Neural cell (in vitro differentiated cells): ENCODE data around the gene MED8. TPM values are rescaled to one million over a fixed set of nuclear protein-coding genes. Genes with fewer than 3 reads are reported as not detected.

ENCODE experiments used
- H2AFZ ChIP-seq: fragments of 200-600, 300-800 bp; sonication (generic), shearing (Covaris generic); 2 replicates; pipeline ENCODE4 v1.6.0; 2014; ENCODE audit warnings: low read depth, mild to moderate bottlenecking, antibody characterized with exemption, low read length, moderate library complexity
- H3F3A ChIP-seq: fragments of 200-600 bp; shearing (Covaris generic); 2 replicates; pipeline ENCODE4 v1.6.1; 2016; ENCODE audit warnings: mild to moderate bottlenecking, moderate library complexity, mixed read lengths, antibody characterized with exemption, low read length; ENCODE audit not compliant: insufficient read depth, poor library complexity, severe bottlenecking
- H3K27ac ChIP-seq: fragments of 200-600, 300-800 bp; sonication (generic), shearing (Covaris generic); 2 replicates; pipeline ENCODE4 v1.5.1; 2014; ENCODE audit warnings: mild to moderate bottlenecking, low read length, moderate library complexity
- H3K27me3 ChIP-seq: fragments of 300-800, 200-600 bp; sonication (generic), shearing (Covaris generic); 2 replicates; pipeline ENCODE4 v1.6.0; 2014; ENCODE audit warnings: mild to moderate bottlenecking, low read depth, low read length, moderate library complexity; ENCODE audit not compliant: insufficient read depth
- H3K36me3 ChIP-seq: fragments of 300-800, 200-600 bp; sonication (generic), shearing (Covaris generic); 2 replicates; pipeline ENCODE4 v1.5.1; 2014; ENCODE audit warnings: mild to moderate bottlenecking, antibody characterized with exemption, low read length, moderate library complexity; ENCODE audit not compliant: insufficient read depth
- H3K4me2 ChIP-seq: fragments of 300-800, 200-600 bp; sonication (generic), shearing (Covaris generic); 2 replicates; pipeline ENCODE4 v1.6.0; 2014; ENCODE audit warnings: mild to moderate bottlenecking, low read length
- H3K4me3 ChIP-seq: fragments of 300-800, 200-600 bp; sonication (generic), shearing (Covaris generic); 2 replicates; pipeline ENCODE4 v1.5.1; 2014; ENCODE audit warnings: mild to moderate bottlenecking, low read length, moderate library complexity
- H3K79me2 ChIP-seq: fragments of 200-600 bp; shearing (Covaris generic); replicated peaks from 2 replicates; pipeline ENCODE4 v1.6.0; 2014; ENCODE audit warnings: mild to moderate bottlenecking, low read length, moderate library complexity; ENCODE audit not compliant: insufficient read depth
- H3K9ac ChIP-seq: fragments of 300-800, 200-600 bp; sonication (generic), shearing (Covaris generic); 2 replicates; pipeline ENCODE4 v1.6.1; 2016; ENCODE audit warnings: mild to moderate bottlenecking, low read length, mixed read lengths
- H3K9me2 ChIP-seq: fragments of 200-600 bp; shearing (Covaris generic); 2 replicates; pipeline ENCODE4 v1.6.1; 2016; ENCODE audit warnings: mild to moderate bottlenecking, low read length, mixed read lengths; ENCODE audit not compliant: insufficient read depth
- H3K9me3 ChIP-seq: fragments of 200-600, 300-800 bp; sonication (generic), shearing (Covaris generic); 2 replicates; pipeline ENCODE4 v1.6.1; 2016; ENCODE audit warnings: mild to moderate bottlenecking, mixed run types, low read length, moderate library complexity, mixed read lengths
- H4K20me1 ChIP-seq: fragments of 200-600 bp; shearing (Covaris generic); 2 replicates; pipeline ENCODE4 v1.6.1; 2016; ENCODE audit warnings: mild to moderate bottlenecking, mixed run types; ENCODE audit not compliant: insufficient read depth
- EP300 ChIP-seq: fragments of 450-650 bp; conservative IDR thresholded peaks from 2 replicates; pipeline ENCODE4 v1.6.1; 2014; ENCODE audit warnings: antibody characterized with exemption, mild to moderate bottlenecking, moderate library complexity; ENCODE audit not compliant: poor library complexity, severe bottlenecking
- EZH2 ChIP-seq: fragments of 200-600, 300-800 bp; shearing (Covaris generic), sonication (generic); IDR thresholded peaks from 2 replicates; pipeline ENCODE4 v1.6.1; 2014; ENCODE audit warnings: antibody characterized with exemption, low read length, borderline replicate concordance, mild to moderate bottlenecking; ENCODE audit not compliant: insufficient read depth, poor library complexity, severe bottlenecking
- MXI1 ChIP-seq: fragments of 450-650 bp; conservative IDR thresholded peaks from 2 replicates; pipeline ENCODE4 v1.6.1; 2014; ENCODE audit warnings: antibody characterized with exemption, mild to moderate bottlenecking; ENCODE audit not compliant: poor library complexity, severe bottlenecking
- POLR2AphosphoS5 ChIP-seq: IDR thresholded peaks from 2 replicates; pipeline ENCODE4 v1.6.1; 2012
- RAD21 ChIP-seq: fragments of 450-650 bp; conservative IDR thresholded peaks from 2 replicates; pipeline ENCODE4 v1.6.1; 2014; ENCODE audit warnings: antibody characterized with exemption, mild to moderate bottlenecking, moderate library complexity
- SMC3 ChIP-seq: fragments of 450-650 bp; conservative IDR thresholded peaks from 2 replicates; pipeline ENCODE4 v1.6.1; 2014; ENCODE audit warnings: antibody characterized with exemption, mild to moderate bottlenecking, moderate library complexity; ENCODE audit not compliant: poor library complexity
- TAF1 ChIP-seq: IDR thresholded peaks from 2 replicates; pipeline ENCODE4 v1.6.1; 2012; ENCODE audit warnings: low read depth
- polyA plus RNA-seq: library from polyadenylated mRNA; depleted of rRNA; stranded (reverse); fragments of >200 nt; gene quantifications from 2 replicates; pipeline ENCODE4 v1.2.3, GENCODE V29; 2014
- TF ChIP-seq, protein P1 (sequence below): IDR thresholded peaks from 2 replicates; pipeline ENCODE4 v1.6.1; 2012; ENCODE audit warnings: borderline replicate concordance
- TF ChIP-seq, protein P2 (sequence below): fragments of 450-650 bp; IDR thresholded peaks from 2 replicates; pipeline ENCODE4 v1.5.1; 2014; ENCODE audit warnings: antibody characterized with exemption, mild to moderate bottlenecking, moderate library complexity; ENCODE audit not compliant: poor library complexity, severe bottlenecking

The MED8 gene
- polyA plus RNA-seq, 1 donor from 2014 or later = 59.2 TPM

DNA sequence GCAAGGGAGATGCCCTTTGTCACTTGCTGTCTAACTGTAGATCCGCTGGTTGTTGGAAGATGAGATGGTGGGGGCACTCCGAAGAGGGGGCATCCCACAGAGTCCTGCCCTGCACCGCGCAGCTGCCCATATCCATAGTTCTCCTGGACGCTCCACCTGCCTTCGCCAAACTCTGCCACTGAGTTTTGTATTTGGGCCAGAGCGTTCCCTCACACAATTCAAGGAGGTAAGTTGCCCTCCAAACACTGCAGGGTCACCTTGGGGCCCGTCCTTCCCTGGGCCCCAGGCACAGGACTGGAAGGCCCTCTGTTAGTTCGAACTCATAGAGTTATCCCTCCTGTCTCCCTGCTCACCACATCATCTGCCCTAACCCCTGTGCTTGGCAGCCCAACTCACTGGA is 42.1 kb upstream of the MED8 start:
- H3K27me3 ChIP-seq = no peaks in the 10 kb centered on the region
- H3K27ac ChIP-seq = no peak overlapping the region
- H3K9me2 ChIP-seq = no peaks in the 10 kb centered on the region
- peaks cover 6% of the 10 kb centered on the region for H3K36me3 ChIP-seq
- no peaks in the 10 kb centered on the region for H3K9me3 ChIP-seq
- no peak overlapping the region for H2AFZ ChIP-seq
- H3F3A ChIP-seq = no peaks in the 10 kb centered on the region
- H3K79me2 ChIP-seq = no peaks in the 10 kb centered on the region
- no peak for TF ChIP-seq EZH2
- no peak for TF ChIP-seq TAF1
- no peak for TF ChIP-seq RAD21
- TF ChIP-seq MXI1 = no peak
- TF ChIP-seq EP300 = no peak
- TF ChIP-seq POLR2AphosphoS5 = no peak
- TF ChIP-seq, protein P1, sequence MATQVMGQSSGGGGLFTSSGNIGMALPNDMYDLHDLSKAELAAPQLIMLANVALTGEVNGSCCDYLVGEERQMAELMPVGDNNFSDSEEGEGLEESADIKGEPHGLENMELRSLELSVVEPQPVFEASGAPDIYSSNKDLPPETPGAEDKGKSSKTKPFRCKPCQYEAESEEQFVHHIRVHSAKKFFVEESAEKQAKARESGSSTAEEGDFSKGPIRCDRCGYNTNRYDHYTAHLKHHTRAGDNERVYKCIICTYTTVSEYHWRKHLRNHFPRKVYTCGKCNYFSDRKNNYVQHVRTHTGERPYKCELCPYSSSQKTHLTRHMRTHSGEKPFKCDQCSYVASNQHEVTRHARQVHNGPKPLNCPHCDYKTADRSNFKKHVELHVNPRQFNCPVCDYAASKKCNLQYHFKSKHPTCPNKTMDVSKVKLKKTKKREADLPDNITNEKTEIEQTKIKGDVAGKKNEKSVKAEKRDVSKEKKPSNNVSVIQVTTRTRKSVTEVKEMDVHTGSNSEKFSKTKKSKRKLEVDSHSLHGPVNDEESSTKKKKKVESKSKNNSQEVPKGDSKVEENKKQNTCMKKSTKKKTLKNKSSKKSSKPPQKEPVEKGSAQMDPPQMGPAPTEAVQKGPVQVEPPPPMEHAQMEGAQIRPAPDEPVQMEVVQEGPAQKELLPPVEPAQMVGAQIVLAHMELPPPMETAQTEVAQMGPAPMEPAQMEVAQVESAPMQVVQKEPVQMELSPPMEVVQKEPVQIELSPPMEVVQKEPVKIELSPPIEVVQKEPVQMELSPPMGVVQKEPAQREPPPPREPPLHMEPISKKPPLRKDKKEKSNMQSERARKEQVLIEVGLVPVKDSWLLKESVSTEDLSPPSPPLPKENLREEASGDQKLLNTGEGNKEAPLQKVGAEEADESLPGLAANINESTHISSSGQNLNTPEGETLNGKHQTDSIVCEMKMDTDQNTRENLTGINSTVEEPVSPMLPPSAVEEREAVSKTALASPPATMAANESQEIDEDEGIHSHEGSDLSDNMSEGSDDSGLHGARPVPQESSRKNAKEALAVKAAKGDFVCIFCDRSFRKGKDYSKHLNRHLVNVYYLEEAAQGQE = no peak
- no peak for TF ChIP-seq SMC3
- TF ChIP-seq, protein P2, sequence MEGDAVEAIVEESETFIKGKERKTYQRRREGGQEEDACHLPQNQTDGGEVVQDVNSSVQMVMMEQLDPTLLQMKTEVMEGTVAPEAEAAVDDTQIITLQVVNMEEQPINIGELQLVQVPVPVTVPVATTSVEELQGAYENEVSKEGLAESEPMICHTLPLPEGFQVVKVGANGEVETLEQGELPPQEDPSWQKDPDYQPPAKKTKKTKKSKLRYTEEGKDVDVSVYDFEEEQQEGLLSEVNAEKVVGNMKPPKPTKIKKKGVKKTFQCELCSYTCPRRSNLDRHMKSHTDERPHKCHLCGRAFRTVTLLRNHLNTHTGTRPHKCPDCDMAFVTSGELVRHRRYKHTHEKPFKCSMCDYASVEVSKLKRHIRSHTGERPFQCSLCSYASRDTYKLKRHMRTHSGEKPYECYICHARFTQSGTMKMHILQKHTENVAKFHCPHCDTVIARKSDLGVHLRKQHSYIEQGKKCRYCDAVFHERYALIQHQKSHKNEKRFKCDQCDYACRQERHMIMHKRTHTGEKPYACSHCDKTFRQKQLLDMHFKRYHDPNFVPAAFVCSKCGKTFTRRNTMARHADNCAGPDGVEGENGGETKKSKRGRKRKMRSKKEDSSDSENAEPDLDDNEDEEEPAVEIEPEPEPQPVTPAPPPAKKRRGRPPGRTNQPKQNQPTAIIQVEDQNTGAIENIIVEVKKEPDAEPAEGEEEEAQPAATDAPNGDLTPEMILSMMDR = no peak
- no peaks in the 10 kb centered on the region for H4K20me1 ChIP-seq
- no peak overlapping the region for H3K4me3 ChIP-seq
- H3K9ac ChIP-seq = no peak overlapping the region
- no peak overlapping the region for H3K4me2 ChIP-seq

DNA sequence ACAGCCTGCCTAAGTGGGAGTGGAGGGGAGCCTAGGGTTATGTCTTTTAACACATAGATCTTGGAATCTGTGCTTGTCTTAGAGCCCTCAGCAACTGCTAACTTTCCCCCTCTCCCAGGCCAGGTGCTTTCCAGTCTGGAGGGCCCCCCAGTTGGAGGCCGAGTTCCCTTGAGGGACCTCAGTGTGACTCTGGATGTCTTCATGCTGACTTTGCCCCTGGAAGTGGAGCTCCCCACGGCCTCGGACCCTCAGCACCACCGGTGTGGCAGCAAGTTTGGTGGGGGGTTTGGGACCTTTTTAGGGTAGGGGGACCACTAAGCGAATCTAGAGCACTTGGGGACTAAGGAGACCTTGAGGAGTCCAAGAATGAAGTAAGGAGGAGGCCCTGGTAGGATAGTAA is 41.2 kb upstream of the MED8 start:
- H3K9me3 ChIP-seq = no peaks in the 10 kb centered on the region
- H4K20me1 ChIP-seq = no peaks in the 10 kb centered on the region
- no peak overlapping the region for H3K4me3 ChIP-seq
- peaks cover 6% of the 10 kb centered on the region for H3K36me3 ChIP-seq
- no peaks in the 10 kb centered on the region for H3K79me2 ChIP-seq
- no peak overlapping the region for H3K9ac ChIP-seq
- no peak overlapping the region for H2AFZ ChIP-seq
- no peaks in the 10 kb centered on the region for H3K27me3 ChIP-seq
- H3K9me2 ChIP-seq = no peaks in the 10 kb centered on the region
- no peak overlapping the region for H3K4me2 ChIP-seq
- H3F3A ChIP-seq = no peaks in the 10 kb centered on the region
- TF ChIP-seq SMC3 (no peak), EZH2 (no peak), POLR2AphosphoS5 (no peak), TAF1 (no peak), MXI1 (no peak), EP300 (no peak), RAD21 (no peak)
- TF ChIP-seq, protein P2 = no peak
- TF ChIP-seq, protein P1 = no peak
- no peak overlapping the region for H3K27ac ChIP-seq
